Central memory CD8-positive, alpha-beta T cell (primary cell): ENCODE data around the gene IL18.

Source experiments
- ATAC-seq: fragments of 150-1000 bp; cut with Tn5 transposase; replicated peaks from 2 replicates; pipeline ENCODE4 v1.10.0; 2022; ENCODE audit warnings: mild to moderate bottlenecking, moderate FRiP score, moderate number of reproducible peaks; ENCODE audit not compliant: poor library complexity, severe bottlenecking; ENCODE audit errors: extremely low read depth
- DNase-seq, 2 donors: peaks; one replicate each; pipeline ENCODE4 v3.0.0; 2021; ENCODE audit warnings: low spot score in 2 of 2
- H3K27ac Mint-ChIP-seq: one replicate; pipeline ENCODE4 v1.8.0; 2022; ENCODE audit warnings: low read depth, mild to moderate bottlenecking, moderate library complexity, mixed read lengths
- H3K27me3 Mint-ChIP-seq: one replicate; pipeline ENCODE4 v1.8.0; 2022; ENCODE audit warnings: mixed read lengths
- H3K36me3 Mint-ChIP-seq: one replicate; pipeline ENCODE4 v1.8.0; 2022; ENCODE audit warnings: mild to moderate bottlenecking, moderate library complexity, mixed read lengths; ENCODE audit not compliant: insufficient read depth
- H3K4me1 Mint-ChIP-seq: one replicate; pipeline ENCODE4 v1.8.0; 2022; ENCODE audit warnings: mixed read lengths
- H3K4me3 Mint-ChIP-seq: one replicate; pipeline ENCODE4 v1.8.0; 2022; ENCODE audit warnings: mild to moderate bottlenecking, moderate library complexity, mixed read lengths
- H3K9me3 Mint-ChIP-seq: one replicate; pipeline ENCODE4 v1.8.0; 2022; ENCODE audit warnings: mixed read lengths

IL18 gene

DNA sequence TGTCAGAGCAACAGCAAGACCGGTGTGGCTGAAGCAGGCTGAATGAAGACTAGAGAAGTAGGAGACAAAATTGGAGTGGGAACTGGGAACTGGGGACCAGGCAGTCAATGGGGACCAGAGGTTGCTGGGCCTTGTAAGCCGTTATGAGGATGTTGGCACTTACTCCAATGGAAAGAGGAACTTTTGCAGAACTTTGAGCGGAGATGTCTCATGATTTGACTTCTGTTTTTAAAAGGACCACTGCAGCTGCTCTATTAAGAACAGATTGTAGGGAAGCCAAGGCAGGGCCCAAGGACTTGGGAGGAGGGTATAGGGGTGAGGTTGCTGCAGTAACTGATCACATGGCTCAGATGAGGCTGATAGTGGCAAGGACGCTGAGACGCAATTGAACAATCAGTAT, 34.2 kb downstream of the IL18 start:
- Mint-ChIP-seq H3K4me1 (peaks cover 5% of the 10 kb centered on the region), H3K27ac (no peak overlapping the region), H3K9me3 (no peaks in the 10 kb centered on the region), H3K4me3 (no peak overlapping the region), H3K36me3 (peaks cover 2% of the 10 kb centered on the region), H3K27me3 (no peaks in the 10 kb centered on the region)
- ATAC-seq (no peak), DNase-seq (no peak)

DNA sequence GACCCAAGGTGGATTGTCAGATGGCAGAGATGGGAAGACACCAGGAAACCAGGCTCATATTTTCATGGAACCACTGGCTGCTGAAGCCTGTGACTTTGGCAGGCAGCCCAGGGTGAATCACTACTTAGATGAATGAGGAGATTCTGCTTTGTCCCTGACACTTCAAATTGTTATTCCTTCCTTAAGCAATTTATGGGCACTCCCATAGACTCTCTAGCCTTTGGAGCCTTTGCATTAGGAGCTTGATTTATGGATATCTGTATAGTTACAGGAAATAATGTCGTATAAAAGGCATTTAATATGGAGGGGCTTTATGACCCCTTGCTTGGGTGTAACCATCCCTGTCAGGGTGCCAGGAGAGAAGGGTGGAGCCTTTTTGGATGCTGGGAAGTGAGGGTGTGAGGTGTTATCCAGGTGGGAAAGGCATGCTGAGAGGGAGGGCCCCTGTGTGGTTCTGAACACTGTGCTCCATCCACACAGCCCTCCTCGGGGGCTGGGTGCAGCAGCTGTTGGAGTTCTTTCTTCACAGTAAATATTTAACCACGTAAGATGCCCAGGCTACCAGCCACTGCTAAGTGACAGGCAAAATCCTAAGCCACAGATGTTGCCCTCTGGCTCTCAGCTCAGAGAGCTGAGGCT, 35.3 kb downstream of the IL18 start:
- Mint-ChIP-seq H3K27ac (no peak overlapping the region), H3K27me3 (no peaks in the 10 kb centered on the region), H3K4me3 (no peak overlapping the region), H3K9me3 (no peaks in the 10 kb centered on the region), H3K36me3 (peaks cover 2% of the 10 kb centered on the region), H3K4me1 (peaks cover 5% of the 10 kb centered on the region)
- ATAC-seq (no peak), DNase-seq (no peak)

DNA sequence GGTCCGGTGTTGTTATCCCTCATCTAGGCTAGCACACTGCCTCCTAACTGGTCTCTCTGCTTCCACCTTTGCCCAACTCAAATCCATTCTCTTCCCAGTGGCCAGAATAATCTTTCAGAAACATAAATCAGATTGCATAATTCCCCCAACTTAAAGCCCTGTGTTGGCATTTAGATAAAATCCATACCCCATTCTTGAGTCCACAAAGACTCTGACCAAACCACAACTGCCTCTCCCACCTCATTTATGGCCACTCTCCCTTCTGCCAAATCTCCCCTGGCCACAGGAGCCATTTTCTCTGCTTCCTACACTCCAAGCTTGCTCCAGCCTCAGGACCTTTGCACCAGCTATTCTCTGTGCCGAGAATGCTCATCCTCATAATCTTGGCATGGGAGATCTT, 36.8 kb downstream of the IL18 start:
- Mint-ChIP-seq H3K27ac (no peak overlapping the region), H3K36me3 (no peaks in the 10 kb centered on the region), H3K4me3 (no peak overlapping the region), H3K27me3 (no peaks in the 10 kb centered on the region), H3K9me3 (no peaks in the 10 kb centered on the region), H3K4me1 (peaks cover 5% of the 10 kb centered on the region)
- DNase-seq (no peak), ATAC-seq (no peak)

DNA sequence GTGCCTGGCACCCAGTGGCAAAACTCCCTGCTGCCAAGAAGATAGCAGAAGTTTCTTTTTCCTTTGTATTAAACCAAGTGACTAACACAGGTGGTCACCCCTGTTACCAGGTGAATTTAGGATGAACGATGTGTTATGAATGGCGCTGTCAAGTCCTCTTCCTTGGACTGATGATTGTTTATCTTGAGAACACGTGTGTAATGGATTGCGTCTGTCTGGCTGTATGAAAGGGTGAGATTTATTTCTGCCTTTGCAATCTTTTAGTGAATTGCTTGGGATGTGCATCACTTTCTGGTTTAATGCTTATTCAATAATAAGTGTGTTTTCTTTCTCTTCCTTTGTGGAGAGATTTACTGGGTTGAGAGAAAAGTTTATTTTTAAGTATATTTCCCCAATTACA, 40.8 kb downstream of the IL18 start:
- H3K4me3 Mint-ChIP-seq: no peak overlapping the region
- no peak overlapping the region for H3K27ac Mint-ChIP-seq
- H3K9me3 Mint-ChIP-seq: no peaks in the 10 kb centered on the region
- H3K36me3 Mint-ChIP-seq: peaks cover 3% of the 10 kb centered on the region
- DNase-seq: no peak
- ATAC-seq: no peak
- no peaks in the 10 kb centered on the region for H3K27me3 Mint-ChIP-seq
- no peaks in the 10 kb centered on the region for H3K4me1 Mint-ChIP-seq

DNA sequence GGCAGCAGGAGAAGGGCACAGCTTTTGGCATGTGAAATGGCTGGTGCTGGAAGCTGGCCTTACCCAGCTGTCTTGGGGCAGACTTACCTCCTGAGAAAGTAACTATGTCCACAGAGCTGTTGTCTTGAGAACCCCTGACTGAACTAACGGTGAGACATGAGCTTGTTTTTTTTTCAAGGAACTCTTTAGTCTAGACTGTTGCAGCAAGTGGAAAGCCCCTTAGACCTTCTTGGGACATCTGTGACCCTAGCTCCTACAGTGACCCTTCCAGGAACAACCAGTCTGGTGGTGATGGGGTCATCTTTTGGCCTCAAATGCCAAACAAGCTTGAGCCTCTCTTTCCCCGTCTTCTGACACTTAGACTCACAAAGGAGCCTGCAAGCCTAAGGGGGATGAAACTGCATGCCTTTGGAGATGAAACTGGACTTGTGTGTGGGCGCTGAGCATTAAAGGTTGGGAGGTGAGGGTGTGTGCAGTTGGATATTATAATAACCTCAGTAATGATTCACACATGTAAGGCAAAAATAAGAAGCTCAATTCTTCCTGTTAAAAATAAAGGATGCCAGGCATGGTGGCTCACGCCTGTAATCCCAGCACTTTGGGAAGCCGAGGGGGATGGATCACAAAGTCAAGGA, 41.8 kb downstream of the IL18 start:
- no peaks in the 10 kb centered on the region for H3K9me3 Mint-ChIP-seq
- H3K4me1 Mint-ChIP-seq: no peaks in the 10 kb centered on the region
- no peaks in the 10 kb centered on the region for H3K27me3 Mint-ChIP-seq
- H3K36me3 Mint-ChIP-seq: peaks cover 3% of the 10 kb centered on the region
- DNase-seq (no peak), ATAC-seq (no peak)
- no peak overlapping the region for H3K4me3 Mint-ChIP-seq
- no peak overlapping the region for H3K27ac Mint-ChIP-seq

DNA sequence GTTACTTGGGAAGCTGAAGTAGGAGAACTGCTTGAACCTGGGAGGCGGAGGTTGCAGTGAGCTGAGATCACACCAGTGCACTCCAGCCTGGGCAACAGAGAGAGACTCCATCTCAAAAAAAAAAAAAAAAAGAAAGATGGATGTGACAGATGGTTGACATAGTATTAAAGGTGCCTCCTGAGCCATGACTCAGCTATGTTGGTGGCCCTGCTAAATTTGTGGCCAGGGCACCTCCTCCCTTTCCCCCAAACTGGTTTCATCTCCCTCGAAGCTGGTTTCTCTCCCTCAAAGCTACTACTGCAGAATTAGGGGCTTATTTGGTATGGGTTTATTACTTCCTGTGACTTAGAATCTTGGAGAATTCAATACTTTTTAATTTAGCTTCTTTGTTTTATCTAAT, 45.7 kb downstream of the IL18 start:
- ATAC-seq (no peak), DNase-seq (no peak)
- Mint-ChIP-seq H3K9me3 (no peaks in the 10 kb centered on the region), H3K27ac (no peak overlapping the region), H3K4me1 (no peaks in the 10 kb centered on the region), H3K36me3 (peaks cover 8% of the 10 kb centered on the region), H3K4me3 (no peak overlapping the region), H3K27me3 (no peaks in the 10 kb centered on the region)

DNA sequence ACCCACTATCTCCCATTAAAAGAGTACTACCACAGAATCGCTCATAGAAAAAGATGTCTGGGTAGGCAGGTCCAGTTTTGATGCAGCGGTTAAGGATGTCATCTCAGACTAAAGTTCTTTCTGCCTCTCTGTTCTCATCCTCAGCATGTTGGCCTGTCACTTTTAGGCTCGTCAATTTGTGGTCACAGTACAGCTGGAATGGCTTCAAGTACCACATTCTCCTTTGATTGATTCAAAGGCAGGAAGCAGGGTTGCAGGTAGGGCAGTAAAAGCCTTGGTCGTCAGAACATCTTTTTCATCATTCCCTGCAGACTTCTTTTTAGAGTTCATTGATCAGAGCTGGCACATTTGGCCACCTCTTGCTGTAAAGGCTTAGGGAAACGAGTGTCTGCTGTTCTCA, 48.5 kb downstream of the IL18 start:
- no peaks in the 10 kb centered on the region for H3K27me3 Mint-ChIP-seq
- ATAC-seq (no peak), DNase-seq (no peak)
- no peak overlapping the region for H3K4me3 Mint-ChIP-seq
- no peaks in the 10 kb centered on the region for H3K4me1 Mint-ChIP-seq
- peaks cover 8% of the 10 kb centered on the region for H3K36me3 Mint-ChIP-seq
- H3K9me3 Mint-ChIP-seq: no peaks in the 10 kb centered on the region
- no peak overlapping the region for H3K27ac Mint-ChIP-seq

DNA sequence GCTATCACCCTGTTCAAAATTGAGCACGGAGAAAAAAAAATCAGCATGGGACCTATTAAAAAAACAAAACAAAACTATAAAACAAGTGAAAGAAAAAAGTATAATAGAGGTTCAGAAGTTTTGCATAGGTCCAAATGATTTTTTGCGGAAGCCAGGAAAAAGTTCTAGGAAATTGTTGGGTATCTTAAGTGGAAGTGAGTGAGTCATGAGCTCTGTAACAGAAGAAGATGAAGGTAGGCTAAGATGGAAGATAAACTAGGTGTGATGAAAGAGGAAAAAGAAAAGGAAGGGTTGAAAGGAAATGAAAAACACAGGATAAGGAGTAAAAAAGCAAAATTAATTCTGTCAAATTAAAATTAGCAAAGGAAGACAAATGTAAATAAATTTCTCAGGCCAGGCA, 49.4 kb downstream of the IL18 start:
- Mint-ChIP-seq H3K36me3 (peaks cover 5% of the 10 kb centered on the region), H3K9me3 (no peaks in the 10 kb centered on the region), H3K4me1 (no peaks in the 10 kb centered on the region), H3K4me3 (no peak overlapping the region), H3K27me3 (no peaks in the 10 kb centered on the region), H3K27ac (no peak overlapping the region)
- ATAC-seq (no peak), DNase-seq (no peak)

DNA sequence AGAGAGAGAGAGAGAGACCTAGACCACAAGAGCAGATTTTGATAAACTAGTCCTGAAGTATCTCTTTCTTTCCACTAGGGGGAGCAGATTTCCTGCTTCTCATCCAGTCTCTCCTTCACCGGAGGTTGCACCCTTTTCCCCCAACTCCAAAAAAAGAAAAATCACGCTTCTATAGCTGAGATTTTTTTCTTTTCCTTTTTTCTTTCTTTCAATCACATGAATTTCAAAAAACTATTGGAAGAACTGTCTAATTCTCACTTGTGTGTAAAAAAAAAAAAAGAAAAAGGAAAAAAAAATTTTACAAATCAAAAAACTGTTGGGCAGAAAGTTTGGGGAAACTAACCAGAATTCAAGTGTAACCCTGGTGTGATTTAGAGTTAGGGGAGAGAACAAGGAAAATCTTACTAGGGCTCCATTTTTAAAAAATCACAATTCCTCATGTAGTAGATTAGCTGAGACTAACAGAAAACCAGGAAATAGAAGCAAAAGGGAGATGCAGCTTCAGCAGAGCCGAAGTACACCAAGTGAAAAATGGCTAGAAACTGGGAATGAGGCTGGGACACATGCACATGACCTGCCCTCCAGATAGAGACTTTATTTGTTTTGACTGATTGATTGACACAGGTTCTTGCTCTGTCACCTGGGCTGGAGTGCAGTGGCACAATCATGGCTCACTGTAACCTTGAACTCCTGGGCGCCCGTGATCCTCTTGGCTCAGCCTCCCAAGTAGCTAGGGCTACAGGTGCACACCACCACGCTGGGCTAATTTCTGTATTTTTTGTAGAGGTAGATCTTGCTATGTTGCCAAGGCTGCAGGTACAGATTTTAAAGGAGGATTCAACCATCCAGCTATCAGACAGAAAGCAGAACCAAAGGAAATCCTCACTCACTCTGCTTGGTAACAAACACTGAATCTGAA, 50.1 kb downstream of the IL18 start:
- Mint-ChIP-seq H3K36me3 (peaks cover 5% of the 10 kb centered on the region), H3K9me3 (no peaks in the 10 kb centered on the region), H3K27me3 (no peaks in the 10 kb centered on the region), H3K27ac (no peak overlapping the region), H3K4me1 (no peaks in the 10 kb centered on the region), H3K4me3 (no peak overlapping the region)
- DNase-seq (no peak), ATAC-seq (no peak)

DNA sequence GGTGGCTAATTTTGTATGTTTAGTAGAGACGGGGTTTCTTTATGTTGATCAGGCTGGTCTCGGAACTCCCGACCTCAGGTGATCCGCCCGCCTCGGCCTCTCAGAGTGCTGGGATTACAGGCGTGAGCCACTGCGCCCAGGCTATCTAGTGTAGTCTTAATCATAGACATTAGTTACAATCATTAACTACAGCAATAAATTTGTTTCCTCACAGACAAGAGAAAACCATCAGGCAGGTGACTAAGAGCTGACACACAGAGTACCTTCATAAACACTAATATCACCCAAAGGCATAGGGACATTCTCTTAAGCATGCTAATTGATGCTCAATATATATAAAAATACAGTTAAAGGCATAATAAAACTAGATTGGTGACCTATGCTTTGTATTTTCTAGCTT, 57.8 kb downstream of the IL18 start:
- Mint-ChIP-seq H3K9me3 (no peaks in the 10 kb centered on the region), H3K4me1 (no peaks in the 10 kb centered on the region), H3K27me3 (no peaks in the 10 kb centered on the region), H3K36me3 (no peaks in the 10 kb centered on the region), H3K27ac (no peak overlapping the region), H3K4me3 (no peak overlapping the region)
- no peak for DNase-seq
- ATAC-seq: no peak

DNA sequence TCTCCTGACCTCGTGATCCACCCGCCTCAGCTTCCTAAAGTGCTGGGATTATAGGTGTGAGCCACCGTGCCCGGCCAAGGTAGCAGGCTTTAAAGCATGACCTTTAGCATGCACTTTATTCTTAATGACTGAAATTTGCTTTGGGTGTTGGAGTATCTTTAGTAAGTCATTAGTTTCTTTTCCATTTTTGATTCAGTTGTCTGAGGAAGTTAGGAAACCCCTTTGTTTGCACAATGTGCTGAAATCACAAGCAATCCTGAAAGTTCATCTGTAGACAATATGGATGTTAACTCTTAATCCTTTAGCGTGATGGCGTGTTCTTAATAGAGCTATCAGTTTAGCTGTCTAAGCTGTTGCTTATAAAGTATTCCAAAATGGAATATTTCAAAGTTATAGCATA, 60.4 kb downstream of the IL18 start:
- no peak overlapping the region for H3K4me3 Mint-ChIP-seq
- H3K36me3 Mint-ChIP-seq: no peaks in the 10 kb centered on the region
- H3K27ac Mint-ChIP-seq: no peak overlapping the region
- H3K9me3 Mint-ChIP-seq: no peaks in the 10 kb centered on the region
- no peaks in the 10 kb centered on the region for H3K4me1 Mint-ChIP-seq
- DNase-seq (no peak), ATAC-seq (no peak)
- H3K27me3 Mint-ChIP-seq: no peaks in the 10 kb centered on the region

DNA sequence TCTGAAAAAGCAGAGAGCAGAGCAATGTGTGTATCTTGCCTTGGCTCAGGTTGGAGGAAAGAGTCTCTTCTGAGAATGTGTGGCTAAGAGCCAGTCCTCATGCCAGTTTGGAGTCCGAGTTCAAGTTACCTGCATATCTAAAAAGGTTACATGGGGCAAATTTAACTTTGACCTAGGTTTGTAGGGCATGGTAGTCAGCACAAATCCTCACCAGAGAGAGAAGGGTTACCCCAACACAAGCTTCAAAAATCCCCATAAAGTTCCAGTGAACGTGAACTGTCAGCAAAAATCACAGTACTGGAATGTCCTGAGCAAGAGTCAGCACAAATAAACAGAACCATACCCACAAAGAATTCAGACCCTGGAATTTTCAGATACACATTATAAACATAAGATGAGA, 63.4 kb downstream of the IL18 start:
- Mint-ChIP-seq H3K4me3 (no peak overlapping the region), H3K4me1 (peaks cover 5% of the 10 kb centered on the region), H3K27ac (no peak overlapping the region), H3K9me3 (no peaks in the 10 kb centered on the region), H3K27me3 (no peaks in the 10 kb centered on the region), H3K36me3 (peaks cover 14% of the 10 kb centered on the region)
- ATAC-seq (no peak), DNase-seq (no peak)
